Left renal cortex interstitium (tissue), 4 donors: ENCODE measurements around the gene GRK7. TPM values are rescaled to one million over a fixed set of nuclear protein-coding genes. Genes with fewer than 3 reads are reported as not detected.

Experiments
- polyA plus RNA-seq, 4 donors: library from polyadenylated mRNA; unstranded; fragments of 120-200 nt; gene quantifications; one replicate each; pipeline ENCODE4 v1.2.1, GENCODE V29; 2013; ENCODE audit not compliant: insufficient read length in 4 of 4

Gene GRK7
- polyA plus RNA-seq, 4 donors: 0.08 to 0.18 (median 0.13) TPM; not detected in 1

Other genes with a start within 250 kb of the GRK7 start
- 100 to 1,000 TPM in 3 of 4 donors, 10 to 100 TPM in 1; 96.8 to 142 (median 113) TPM for gene RNF7, start 25.1 kb upstream of the GRK7 start, polyA plus RNA-seq
- 100 to 1,000 TPM; 135 to 253 (median 175) TPM for gene ATP1B3, start 113.2 kb downstream of the GRK7 start, polyA plus RNA-seq